Measurements from ENCODE around the gene KIN. TPM values are rescaled to one million over a fixed set of nuclear protein-coding genes. Genes with fewer than 3 reads are reported as not detected.

The KIN gene
- total and polyA plus RNA-seq, 8 donors = 2.7 to 8.8 (median 4.6) TPM

DNA sequence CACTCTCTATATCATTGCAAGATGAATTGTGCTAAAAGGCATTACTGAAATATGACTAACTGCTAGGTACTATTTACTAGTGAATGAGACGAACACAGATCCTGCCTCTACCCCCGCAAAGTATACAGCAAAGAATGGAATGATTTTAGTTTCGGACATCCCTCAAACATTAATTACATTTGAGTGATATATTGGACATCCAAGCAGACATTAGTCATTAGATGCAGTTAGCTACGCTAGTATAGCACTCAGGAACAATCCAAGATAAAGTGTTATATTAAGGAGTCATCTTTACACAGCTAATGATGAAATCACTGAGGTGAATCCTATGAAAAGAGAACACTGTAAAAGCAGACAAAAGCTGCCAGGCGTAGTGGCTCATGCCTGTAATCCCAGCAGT, 23.2 kb upstream of the KIN start:
- intact Hi-C loops (cut with DNase I) = no loop called here
- FAIRE-seq (no peak), DNase-seq (no peak), ATAC-seq (no peak)
- H3K9me3 ChIP-seq = no peaks in the 10 kb centered on the region
- WGBS, 2 donors = 64 to 76% methylated on average over 5 of the region's 5 CpGs
- H3K4me1 ChIP-seq = no peaks in the 10 kb centered on the region
- TF ChIP-seq, protein P1, sequence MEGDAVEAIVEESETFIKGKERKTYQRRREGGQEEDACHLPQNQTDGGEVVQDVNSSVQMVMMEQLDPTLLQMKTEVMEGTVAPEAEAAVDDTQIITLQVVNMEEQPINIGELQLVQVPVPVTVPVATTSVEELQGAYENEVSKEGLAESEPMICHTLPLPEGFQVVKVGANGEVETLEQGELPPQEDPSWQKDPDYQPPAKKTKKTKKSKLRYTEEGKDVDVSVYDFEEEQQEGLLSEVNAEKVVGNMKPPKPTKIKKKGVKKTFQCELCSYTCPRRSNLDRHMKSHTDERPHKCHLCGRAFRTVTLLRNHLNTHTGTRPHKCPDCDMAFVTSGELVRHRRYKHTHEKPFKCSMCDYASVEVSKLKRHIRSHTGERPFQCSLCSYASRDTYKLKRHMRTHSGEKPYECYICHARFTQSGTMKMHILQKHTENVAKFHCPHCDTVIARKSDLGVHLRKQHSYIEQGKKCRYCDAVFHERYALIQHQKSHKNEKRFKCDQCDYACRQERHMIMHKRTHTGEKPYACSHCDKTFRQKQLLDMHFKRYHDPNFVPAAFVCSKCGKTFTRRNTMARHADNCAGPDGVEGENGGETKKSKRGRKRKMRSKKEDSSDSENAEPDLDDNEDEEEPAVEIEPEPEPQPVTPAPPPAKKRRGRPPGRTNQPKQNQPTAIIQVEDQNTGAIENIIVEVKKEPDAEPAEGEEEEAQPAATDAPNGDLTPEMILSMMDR (IDR thresholded peaks at IDR 0.05) = no peak
- no peak overlapping the region for H3K4me3 ChIP-seq
- no peaks in the 10 kb centered on the region for H3K27me3 ChIP-seq
- no peak overlapping the region for H3K27ac ChIP-seq
- H3K36me3 ChIP-seq = peaks cover 0 to 16% (median 6%) of the 10 kb centered on the region in 3 donors

- ATAC-seq (peak in 1 of 4 donors; percentile 33), FAIRE-seq (no peak), DNase-seq (no peak)
- Histone ChIP-seq H3K27me3 (no peaks in the 10 kb centered on the region), H3K4me3 (no peak overlapping the region), H3K4me1 (no peaks in the 10 kb centered on the region), H3K9me3 (no peaks in the 10 kb centered on the region), H3K27ac (no peak overlapping the region), H3K36me3 (peaks cover 0 to 17% (median 6%) of the 10 kb centered on the region in 3 donors)
- intact Hi-C loops (cut with DNase I) = no loop called here
- TF ChIP-seq, protein P1 (IDR thresholded peaks at IDR 0.05) = no peak
- 60 to 76% methylated on average over 7 of the region's 7 CpGs for WGBS, 2 donors
Measured at GRCh38 chr10:7810443-7810842, 22.6 kb upstream of the KIN start.

GRCh38 chr10:7808686-7809267, 21.0 kb upstream of the KIN start:
- Histone ChIP-seq H3K36me3 (peaks cover 0 to 32% (median 17%) of the 10 kb centered on the region in 3 donors), H3K4me1 (peaks cover 0 to 8% (median 7%) of the 10 kb centered on the region in 3 donors), H3K27me3 (no peaks in the 10 kb centered on the region), H3K9me3 (no peaks in the 10 kb centered on the region), H3K4me3 (no peak overlapping the region), H3K27ac (no peak overlapping the region)
- DNase-seq (no peak), FAIRE-seq (no peak), ATAC-seq (no peak)
- 70 to 79% methylated on average over 4 of the region's 4 CpGs for WGBS, 2 donors
- TF ChIP-seq, protein P1 (IDR thresholded peaks at IDR 0.05) = no peak
- intact Hi-C loops (cut with DNase I) = no loop called here

DNA sequence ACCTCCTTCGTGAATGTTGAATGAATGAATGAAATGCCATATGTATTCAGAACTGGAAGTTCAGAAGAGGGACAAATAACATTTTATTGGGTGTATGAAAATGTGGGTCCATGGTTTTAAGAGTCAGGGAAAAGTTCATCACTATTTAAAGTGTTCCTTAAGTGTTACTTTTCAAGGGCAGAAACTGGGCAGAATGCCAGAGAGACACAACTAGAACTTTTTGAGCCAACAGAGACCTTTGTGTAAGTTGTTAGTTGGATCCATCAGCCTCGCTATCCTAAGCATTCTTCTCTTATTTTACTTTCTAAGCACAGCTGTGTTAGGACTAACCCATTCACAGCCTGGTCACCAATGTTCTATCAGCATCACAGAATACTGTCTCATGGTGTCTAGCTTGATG, 16.9 kb upstream of the KIN start:
- no peak for DNase-seq

GRCh38 chr10:7804216-7804615, 16.4 kb upstream of the KIN start:
- FAIRE-seq = no peak

More for the DNA sequence above, 16.9 kb upstream of the KIN start:
- FAIRE-seq (no peak), ATAC-seq (peak in 2 of 4 donors; percentile 28 to 30)
- Histone ChIP-seq H3K36me3 (peaks cover 20 to 70% (median 22%) of the 10 kb centered on the region in 3 donors), H3K27ac (no peak overlapping the region), H3K4me1 (peaks cover 0 to 10% (median 7%) of the 10 kb centered on the region in 3 donors), H3K4me3 (no peak overlapping the region), H3K9me3 (no peaks in the 10 kb centered on the region), H3K27me3 (no peaks in the 10 kb centered on the region)
- TF ChIP-seq, protein P1 (IDR thresholded peaks at IDR 0.05) = no peak
- intact Hi-C loops (cut with DNase I) = no loop called here
- WGBS, 2 donors = 59 to 60% methylated on average over 2 of the region's 2 CpGs

More at GRCh38 chr10:7804216-7804615, 16.4 kb upstream of the KIN start:
- Histone ChIP-seq H3K27me3 (no peaks in the 10 kb centered on the region), H3K4me3 (no peak overlapping the region), H3K4me1 (peaks cover 0 to 10% (median 7%) of the 10 kb centered on the region in 3 donors), H3K27ac (no peak overlapping the region), H3K36me3 (peaks cover 22 to 75% (median 24%) of the 10 kb centered on the region in 3 donors), H3K9me3 (no peaks in the 10 kb centered on the region)
- WGBS, 2 donors = 50 to 53% methylated on average over 6 of the region's 6 CpGs
- TF ChIP-seq, protein P1 (IDR thresholded peaks at IDR 0.05) = no peak
- intact Hi-C loops (cut with DNase I) = no loop called here
- DNase-seq = no peak
- ATAC-seq = peak in 2 of 4 donors; percentile 57 to 60

Measured in pancreas (tissue), 10 donors.